Hematopoietic multipotent progenitor cell (in vitro differentiated cells): ENCODE results near the gene TMEM204. TPM values are rescaled to one million over a fixed set of nuclear protein-coding genes. Genes with fewer than 3 reads are reported as not detected.

ENCODE experiments used
- DNase-seq, 3 donors: peaks; one replicate each; pipeline ENCODE4 v3.0.0-alpha.2; 2011 to 2015; ENCODE audit warnings: low read depth in 2 of 3, low spot score in 2 of 3
- total RNA-seq: library from RNA; depleted of rRNA; stranded (reverse); fragments of >200 nt; gene quantifications from one replicate; pipeline ENCODE4 v1.2.3, GENCODE V29; 2012

The TMEM204 gene
- total RNA-seq, 1 donor, result 14.8 TPM

- DNase-seq, result no peak
Measured at GRCh38 chr16:1536601-1537000, 3.1 kb downstream of the TMEM204 start.

GRCh38 chr16:1537138-1537577 is 3.7 kb downstream of the TMEM204 start:
- no peak for DNase-seq

GRCh38 chr16:1537763-1538289 is 4.4 kb downstream of the TMEM204 start:
- no peak for DNase-seq

- DNase-seq, result peak in 1 of 3 donors; percentile 50
Measured at GRCh38 chr16:1538804-1539520, 5.5 kb downstream of the TMEM204 start.

GRCh38 chr16:1539720-1540555 is 6.5 kb downstream of the TMEM204 start:
- no peak for DNase-seq

GRCh38 chr16:1540556-1540855 is 7.0 kb downstream of the TMEM204 start:
- no peak for DNase-seq

- no peak for DNase-seq
Measured at GRCh38 chr16:1541293-1542165, 8.1 kb downstream of the TMEM204 start.

- no peak for DNase-seq
Measured at GRCh38 chr16:1542166-1542500, 8.7 kb downstream of the TMEM204 start.

- no peak for DNase-seq
Measured at GRCh38 chr16:1542533-1542932, 9.1 kb downstream of the TMEM204 start.

- DNase-seq, result peak in 2 of 3 donors; percentile 83 to 84
Measured at GRCh38 chr16:1543085-1543896, 9.8 kb downstream of the TMEM204 start.

GRCh38 chr16:1545044-1546040 is 11.9 kb downstream of the TMEM204 start:
- peak in 2 of 3 donors; percentile 48 to 58 for DNase-seq

- DNase-seq, result no peak
Measured at GRCh38 chr16:1546430-1546829, 13.0 kb downstream of the TMEM204 start.

- DNase-seq, result peak in 1 of 3 donors; percentile 8
Measured at GRCh38 chr16:1548233-1548632, 14.8 kb downstream of the TMEM204 start.

- DNase-seq, result no peak
Measured at GRCh38 chr16:1548727-1549126, 15.3 kb downstream of the TMEM204 start.

- DNase-seq, result no peak
Measured at GRCh38 chr16:1550069-1550468, 16.6 kb downstream of the TMEM204 start.

GRCh38 chr16:1550696-1551095 is 17.2 kb downstream of the TMEM204 start:
- no peak for DNase-seq

GRCh38 chr16:1551166-1551565 is 17.7 kb downstream of the TMEM204 start:
- no peak for DNase-seq

- DNase-seq, result no peak
Measured at GRCh38 chr16:1552129-1552528, 18.7 kb downstream of the TMEM204 start.
